HG03196 (cell line): ENCODE measurements around the gene NCAM1.

ENCODE experiments used
- ATAC-seq: cut with Tn5 transposase; IDR thresholded peaks from one replicate; pipeline ENCODE4 v1.9.1; 2021; ENCODE audit not compliant: unreplicated experiment

Gene NCAM1

DNA sequence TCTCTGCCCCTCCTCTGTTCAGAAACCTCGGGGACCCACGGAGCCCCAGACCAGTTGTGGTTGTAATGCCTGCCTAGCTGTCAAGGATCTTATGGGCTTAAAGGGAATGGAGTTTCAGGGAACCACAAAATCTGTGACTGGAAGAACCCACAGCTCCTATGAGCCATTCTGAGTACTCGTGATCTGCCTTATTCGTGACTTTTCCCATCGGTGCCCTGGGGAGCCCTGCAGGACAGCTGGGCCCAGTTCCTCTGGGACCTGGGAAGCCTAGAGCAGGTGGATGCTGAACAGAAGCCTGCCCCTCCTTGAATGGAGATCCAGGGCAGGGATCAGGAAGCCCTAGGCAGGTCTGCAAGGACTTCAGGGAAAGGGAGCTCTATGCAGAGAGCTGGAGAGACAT, 311.1 kb downstream of the NCAM1 start:
- ATAC-seq, result no peak

GRCh38 chr11:113272927-113273615, 311.9 kb downstream of the NCAM1 start:
- ATAC-seq, result no peak

DNA sequence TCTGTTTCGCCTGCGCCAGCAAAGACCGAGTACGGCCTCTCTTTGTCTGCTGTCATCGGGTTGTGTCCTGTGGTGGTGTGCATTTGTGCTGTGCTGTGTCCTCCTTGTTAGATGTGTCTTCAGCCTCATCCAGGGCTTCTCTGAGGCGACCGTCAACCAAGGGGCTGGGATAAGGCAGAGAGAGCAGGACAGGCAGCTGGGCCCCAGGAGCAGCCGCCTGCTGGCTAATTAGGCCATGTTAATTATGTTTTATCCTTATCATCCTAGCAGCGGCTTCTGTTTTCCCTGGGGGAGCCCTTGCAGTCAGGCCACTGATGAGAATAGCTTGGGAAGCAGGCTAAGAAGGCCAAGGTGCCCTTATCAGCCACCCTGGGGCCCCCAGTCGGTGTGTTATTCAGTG, 312.5 kb downstream of the NCAM1 start:
- ATAC-seq, result no peak

- no peak for ATAC-seq
Observed at GRCh38 chr11:113274713-113275582, 313.7 kb downstream of the NCAM1 start.

- no peak for ATAC-seq
Observed at GRCh38 chr11:113275602-113276001, 314.4 kb downstream of the NCAM1 start.

DNA sequence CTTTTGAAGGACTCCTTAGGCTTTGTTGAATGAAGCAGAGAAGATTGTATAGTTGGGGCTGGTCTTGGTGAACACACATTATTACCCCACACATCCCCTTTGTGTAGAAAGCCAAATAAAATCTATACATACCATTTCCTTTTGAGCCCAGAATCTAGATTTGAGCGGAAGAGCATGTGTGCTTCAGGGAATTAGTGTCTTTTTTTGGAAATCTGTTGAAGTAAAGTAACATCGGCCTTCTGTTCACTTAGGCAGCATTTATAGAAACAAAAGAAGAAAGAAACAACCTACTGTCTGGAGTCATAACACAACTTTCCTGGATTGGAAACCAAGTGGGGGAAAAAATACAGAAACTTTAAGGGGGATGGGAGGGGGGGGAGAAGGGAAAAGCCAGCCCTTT, 315.2 kb downstream of the NCAM1 start:
- no peak for ATAC-seq

GRCh38 chr11:113277907-113278306, 316.7 kb downstream of the NCAM1 start:
- no peak for ATAC-seq

DNA sequence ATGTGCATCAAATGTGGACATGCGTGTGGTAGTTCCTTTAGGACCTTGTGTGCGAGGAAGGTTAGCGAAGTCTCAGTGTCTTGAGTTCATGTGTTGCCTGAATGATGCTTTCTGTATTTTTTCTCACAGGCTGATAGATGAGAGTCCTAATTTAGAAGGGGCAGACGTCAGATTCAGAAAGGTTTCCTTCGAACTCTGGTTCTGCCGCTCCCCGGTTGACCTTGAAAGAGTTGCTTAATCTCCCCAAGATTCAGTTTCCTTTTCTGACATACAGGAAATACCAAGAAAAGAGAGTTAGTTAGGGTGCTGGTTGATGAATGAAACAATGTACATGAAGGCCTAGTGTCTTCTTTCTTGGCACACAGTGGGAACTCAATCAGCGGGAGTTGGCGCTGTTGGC, 317.3 kb downstream of the NCAM1 start:
- ATAC-seq, result no peak

DNA sequence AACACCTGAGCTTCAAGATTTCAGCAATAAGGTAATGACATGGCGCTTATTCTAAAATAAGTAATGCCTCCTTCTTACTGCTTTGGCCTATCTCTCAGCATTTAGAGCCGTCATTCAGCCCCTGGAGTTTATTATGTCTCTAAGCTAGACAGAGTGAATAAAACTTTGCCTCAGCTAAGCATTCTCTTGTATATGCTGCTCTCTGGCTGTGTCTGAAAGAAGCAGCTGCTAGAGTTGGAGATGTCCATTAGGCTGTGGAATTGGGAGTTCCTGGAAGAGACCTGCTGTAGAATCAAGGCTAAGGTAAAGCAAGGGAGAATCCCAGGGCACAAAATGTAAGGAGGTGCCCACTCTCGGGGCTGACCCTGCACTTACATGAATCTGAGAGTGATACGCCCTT, 317.7 kb downstream of the NCAM1 start:
- no peak for ATAC-seq

DNA sequence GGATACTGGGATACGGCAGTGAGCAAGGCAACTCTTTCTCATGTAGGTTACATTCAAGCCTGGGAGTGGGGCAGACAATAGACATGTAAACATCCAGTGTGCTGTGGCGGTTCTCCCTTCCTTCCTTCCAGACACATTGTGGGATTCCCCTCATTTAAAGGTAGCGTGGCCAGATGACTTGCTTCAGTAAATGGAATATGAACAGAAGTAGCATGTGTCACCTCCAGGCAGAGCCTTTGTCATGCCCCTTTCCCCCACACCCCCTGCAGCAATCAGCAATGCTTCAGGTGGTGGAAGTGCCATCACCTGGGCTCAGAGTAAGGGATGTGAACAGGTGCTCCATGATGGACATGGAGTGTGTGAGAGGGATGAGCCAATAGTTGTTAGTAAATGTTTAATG, 318.4 kb downstream of the NCAM1 start:
- ATAC-seq, result no peak

DNA sequence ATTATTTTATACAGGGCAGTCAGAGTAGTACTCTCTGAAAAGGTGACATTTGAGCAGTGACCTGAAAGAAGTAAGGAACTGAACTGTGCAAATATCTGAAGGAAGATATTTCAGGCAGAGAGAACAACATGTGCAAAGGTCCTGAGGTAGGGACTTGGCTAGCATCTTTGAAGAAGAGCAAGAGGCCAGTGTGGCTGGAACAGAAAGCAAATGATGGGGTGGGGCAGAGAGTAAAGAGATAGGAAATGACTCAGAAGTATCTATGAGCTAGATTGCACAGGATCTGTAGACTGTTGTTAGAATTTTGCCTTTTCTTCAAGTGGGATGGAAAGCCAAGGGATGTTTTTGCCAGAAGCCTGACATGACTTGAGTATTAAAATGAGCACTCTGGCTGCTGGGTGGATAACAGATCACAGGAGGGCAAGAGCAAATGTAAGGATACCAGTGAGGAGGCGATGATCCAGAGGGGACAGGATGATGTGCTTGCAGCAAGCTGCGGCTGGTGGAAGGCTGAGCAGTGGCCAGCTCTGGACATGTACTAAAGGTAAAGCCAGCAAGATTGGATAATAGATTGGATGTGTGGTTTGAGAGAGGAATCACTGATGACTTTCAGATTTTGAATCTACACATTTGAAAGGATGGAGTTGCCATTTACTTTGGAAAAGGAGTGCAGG, 320.0 kb downstream of the NCAM1 start:
- ATAC-seq, result no peak

GRCh38 chr11:113282898-113283437, 321.7 kb downstream of the NCAM1 start:
- no peak for ATAC-seq

GRCh38 chr11:113283881-113284280, 322.7 kb downstream of the NCAM1 start:
- ATAC-seq, result no peak

DNA sequence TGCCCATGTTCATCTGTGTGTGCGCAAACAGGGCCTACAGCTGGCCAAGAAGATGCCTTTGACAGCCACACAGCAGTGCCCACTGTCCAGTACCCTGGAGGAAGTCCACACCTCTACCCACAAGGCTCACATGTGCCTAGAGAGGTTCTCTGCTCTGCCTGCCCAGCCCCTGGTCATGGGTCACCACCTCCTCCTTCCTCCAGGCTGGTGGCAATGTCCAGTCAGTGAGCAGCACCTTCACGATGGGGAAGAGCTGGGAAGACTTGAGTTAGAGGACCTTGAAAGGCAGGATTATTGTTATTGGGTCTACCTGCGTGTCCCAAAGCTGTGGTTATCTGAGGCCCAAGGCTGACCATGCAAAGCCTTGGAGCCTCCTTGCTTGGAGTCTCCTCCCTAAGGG, 324.8 kb downstream of the NCAM1 start:
- ATAC-seq, result no peak

GRCh38 chr11:113286509-113287497, 325.6 kb downstream of the NCAM1 start:
- ATAC-seq, result no peak

GRCh38 chr11:113287801-113288200, 326.6 kb downstream of the NCAM1 start:
- no peak for ATAC-seq

GRCh38 chr11:113288286-113288863, 327.2 kb downstream of the NCAM1 start:
- ATAC-seq, result no peak

DNA sequence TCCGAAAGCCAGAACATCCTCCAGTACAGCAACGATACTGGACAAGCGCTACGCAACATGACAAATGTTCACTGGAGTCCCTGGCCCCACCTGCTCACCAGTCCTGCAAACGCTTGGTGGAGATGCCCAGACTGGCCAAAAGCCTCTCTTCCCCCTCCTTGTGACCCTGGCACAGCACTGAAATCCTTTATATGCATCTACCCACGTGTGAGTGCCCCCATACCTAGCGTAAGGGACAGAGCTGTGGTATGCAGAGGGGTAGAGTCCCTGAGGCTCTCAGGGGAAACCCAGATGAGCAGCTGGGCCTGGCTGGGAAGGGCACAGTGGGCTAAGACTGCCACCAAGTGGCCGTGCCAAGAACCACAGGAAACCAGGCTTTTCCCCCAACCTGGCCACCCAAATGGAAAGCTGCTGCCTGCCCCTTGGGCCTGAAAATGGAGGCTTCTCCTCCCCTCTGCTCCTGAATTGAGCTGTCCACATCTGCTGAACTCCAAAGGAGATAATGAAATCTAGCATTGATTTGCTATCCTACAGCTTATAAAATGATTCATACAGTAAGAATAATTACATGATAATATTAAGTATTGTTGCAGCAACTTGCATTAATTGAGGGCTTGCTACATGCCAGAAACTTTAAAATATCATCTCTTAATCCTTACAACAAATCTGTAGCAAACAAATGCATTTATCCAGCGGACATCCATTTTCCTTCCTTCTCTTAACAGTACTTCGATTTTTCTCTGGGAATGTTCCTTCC, 328.4 kb downstream of the NCAM1 start:
- ATAC-seq, result peak; percentile 98

DNA sequence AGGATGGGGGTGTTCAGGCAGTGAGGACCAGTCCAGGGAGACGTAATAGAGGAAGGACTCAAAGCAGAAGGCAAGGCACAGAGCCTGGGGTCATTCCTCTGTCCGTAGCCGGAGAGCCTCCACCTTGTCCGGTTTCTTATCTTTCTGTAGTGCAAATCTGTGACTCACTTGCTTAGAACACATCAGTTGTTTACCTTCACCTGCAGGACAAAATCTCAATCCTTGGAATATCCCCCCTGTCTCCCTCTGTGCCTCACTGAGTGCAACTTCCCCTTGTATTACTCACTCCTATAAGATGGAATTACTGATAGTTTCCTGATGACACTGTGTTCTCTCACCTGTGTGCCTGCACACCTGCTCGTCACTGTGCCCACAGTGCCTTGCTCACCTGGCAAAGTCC, 332.7 kb downstream of the NCAM1 start:
- ATAC-seq, result no peak
